ENCODE data around the gene ZDHHC15. TPM values are rescaled to one million over a fixed set of nuclear protein-coding genes. Genes with fewer than 3 reads are reported as not detected.

ZDHHC15 gene, protein sequence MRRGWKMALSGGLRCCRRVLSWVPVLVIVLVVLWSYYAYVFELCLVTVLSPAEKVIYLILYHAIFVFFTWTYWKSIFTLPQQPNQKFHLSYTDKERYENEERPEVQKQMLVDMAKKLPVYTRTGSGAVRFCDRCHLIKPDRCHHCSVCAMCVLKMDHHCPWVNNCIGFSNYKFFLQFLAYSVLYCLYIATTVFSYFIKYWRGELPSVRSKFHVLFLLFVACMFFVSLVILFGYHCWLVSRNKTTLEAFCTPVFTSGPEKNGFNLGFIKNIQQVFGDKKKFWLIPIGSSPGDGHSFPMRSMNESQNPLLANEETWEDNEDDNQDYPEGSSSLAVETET
- total RNA-seq = not detected in 2 replicates

GRCh38 chrX:75522565-75523431 lies at the start of gene ZDHHC15:
TSS of gene ZDHHC15 (minus strand) at chrX:75523037. CDS start at chrX:75523024, 13 bp downstream.

Other genes starting within 250 kb of the ZDHHC15 start
- 8.7 and 9.6 TPM in 2 replicates for gene UPRT, start 249.0 kb downstream of the ZDHHC15 start, total RNA-seq

All from tracheal epithelial cell (primary cell).